Pancreas (tissue), 10 donors: Measurements from ENCODE around the gene BLOC1S4. TPM values are rescaled to one million over a fixed set of nuclear protein-coding genes. Genes with fewer than 3 reads are reported as not detected.

Experiments
- ATAC-seq, 4 donors: fragments of 200-7000 bp; cut with Tn5 transposase; one replicate each; pipeline versions ENCODE4 v1.8.0 to v1.9.1; 2020; ENCODE audit warnings: mild to moderate bottlenecking in 4 of 4, moderate library complexity in 4 of 4
- DNase-seq, 6 donors: peaks; one replicate each; pipeline ENCODE4 v3.0.0-alpha.2; 2020
- FAIRE-seq: peaks from 2 replicates; lab custom pipeline; 2012; peaks lifted over from hg19 to GRCh38; lab: Jason Lieb, UNC
- H3K27ac ChIP-seq, 4 donors: fragments of 200-600 bp; sonication (generic); 1 replicate in 3 of 4; 2 replicates in 1 of 4; pipeline versions ENCODE4 v1.5.0 to v1.8.0; 2020
- H3K27me3 ChIP-seq, 4 donors: fragments of 200-600 bp; one replicate each; pipeline ENCODE4 v1.8.0; 2021
- H3K36me3 ChIP-seq, 3 donors: fragments of 200-600 bp; sonication (generic) in 1 of 3; one replicate each; pipeline versions ENCODE4 v1.5.0 to v1.8.0; 2020 to 2021
- H3K4me1 ChIP-seq, 3 donors: fragments of 200-600 bp; one replicate each; pipeline ENCODE4 v1.8.0; 2021
- H3K4me3 ChIP-seq, 4 donors: fragments of 200-600 bp; sonication (generic) in 2 of 4; one replicate each; pipeline versions ENCODE4 v1.5.0 to v1.8.0; 2020 to 2021
- H3K9me3 ChIP-seq, 4 donors: fragments of 200-600 bp; one replicate each; pipeline ENCODE4 v1.8.0; 2021
- CTCF ChIP-seq, 4 donors: fragments of 200-600 bp; sonication (generic) in 3 of 4; IDR thresholded peaks; one replicate each; pipeline versions ENCODE4 v1.5.0 to v1.8.0; 2021; ENCODE audit warnings: antibody characterized with exemption in 4 of 4
- WGBS, 2 donors: extraction: QIAGEN DNeasy Blood & Tissue Kit; methylation state at CpG; one replicate each; pipeline ENCODE4 v1.1.7; 2013; 5-methylcytosine and 5-hydroxymethylcytosine counted together
- intact Hi-C, 3 donors: fragments of 100-400 bp; cut with DNase I; formaldehyde crosslinking; loops; one replicate each; pipeline versions ENCODE4 v1.11.1 to v1.14.2; 2022
- polyA plus RNA-seq, 2 donors: library from polyadenylated mRNA; stranded (reverse); fragments of 200-250 nt; gene quantifications; one replicate each; pipeline ENCODE4 v1.2.3, GENCODE V29; 2013
- total RNA-seq, 6 donors: library from RNA; stranded (reverse); fragmentation: NEBNext Ultra II Directional in 4 of 6; extraction: Animal tissue kit (Norgen Biotek cat#: 25700) in 4 of 6; gene quantifications; one replicate each; pipeline versions ENCODE4 v1.2.1 to v1.2.4, GENCODE V29; 2021 to 2023
- donor health status: healthy with polysubstance abuse.
- donor health status: DM: no; HTN: no; CAD: no; lungs with moderate emphysema.
- donor health status: DM: no; HTN: no; CAD: no.
- donor health status: control.
- donor health status: control.
- donor health status: Bipolar disorder and iron deficiency.
- donor health status: DM: yes; HTN: yes; CAD: no.
- donor health status: DM: no; HTN: no; CAD: no.
- donor health status: DM: no; HTN: no; CAD: no.
- donor health status: DM: yes; HTN: yes; CAD: no.

BLOC1S4 gene
- total and polyA plus RNA-seq, 8 donors: 3.3 to 8.4 (median 5.1) TPM

GRCh38 chr4:6702761-6703160, 13.2 kb upstream of the BLOC1S4 start:
- Histone ChIP-seq H3K27ac (no peak overlapping the region), H3K9me3 (no peaks in the 10 kb centered on the region), H3K4me1 (peaks cover 8 to 17% (median 13%) of the 10 kb centered on the region in 3 donors), H3K27me3 (no peaks in the 10 kb centered on the region), H3K36me3 (peaks cover 0 to 12% (median 0%) of the 10 kb centered on the region in 3 donors), H3K4me3 (no peak overlapping the region)
- 0% methylated on average over 1 of the region's 1 CpG for WGBS, 2 donors
- TF ChIP-seq CTCF (IDR thresholded peaks at IDR 0.05): no peak
- no peak for DNase-seq
- intact Hi-C loops: no loop called here
- ATAC-seq: no peak
- no peak for FAIRE-seq

GRCh38 chr4:6703786-6704185, 12.2 kb upstream of the BLOC1S4 start:
- TF ChIP-seq CTCF (IDR thresholded peaks at IDR 0.05): no peak
- no peaks in the 10 kb centered on the region for H3K27me3 ChIP-seq
- H3K4me1 ChIP-seq: peaks cover 12 to 23% (median 21%) of the 10 kb centered on the region in 3 donors
- no peak for FAIRE-seq
- intact Hi-C loops: no loop called here
- no peaks in the 10 kb centered on the region for H3K9me3 ChIP-seq
- WGBS, 2 donors: 71 to 74% methylated on average over 3 of the region's 3 CpGs
- ATAC-seq: no peak
- no peak overlapping the region for H3K27ac ChIP-seq
- H3K4me3 ChIP-seq: no peak overlapping the region
- DNase-seq: no peak
- H3K36me3 ChIP-seq: peaks cover 0 to 12% (median 0%) of the 10 kb centered on the region in 3 donors

GRCh38 chr4:6705646-6706045, 10.3 kb upstream of the BLOC1S4 start:
- H3K27ac ChIP-seq: no peak overlapping the region
- WGBS, 2 donors: 97 to 99% methylated on average over 2 of the region's 2 CpGs
- H3K36me3 ChIP-seq: peaks cover 0 to 12% (median 0%) of the 10 kb centered on the region in 3 donors
- no peak for FAIRE-seq
- no peaks in the 10 kb centered on the region for H3K9me3 ChIP-seq
- H3K27me3 ChIP-seq: no peaks in the 10 kb centered on the region
- H3K4me1 ChIP-seq: peaks cover 12 to 27% (median 23%) of the 10 kb centered on the region in 3 donors
- intact Hi-C loops: no loop called here
- ATAC-seq: no peak
- H3K4me3 ChIP-seq: no peak overlapping the region
- DNase-seq: no peak
- no peak for TF ChIP-seq CTCF (IDR thresholded peaks at IDR 0.05)

GRCh38 chr4:6706173-6706572, 9.8 kb upstream of the BLOC1S4 start:
- Histone ChIP-seq H3K4me1 (peaks cover 12 to 27% (median 23%) of the 10 kb centered on the region in 3 donors), H3K36me3 (peaks cover 0 to 12% (median 0%) of the 10 kb centered on the region in 3 donors), H3K27ac (no peak overlapping the region), H3K27me3 (no peaks in the 10 kb centered on the region), H3K9me3 (no peaks in the 10 kb centered on the region), H3K4me3 (no peak overlapping the region)
- ATAC-seq (no peak), FAIRE-seq (no peak), DNase-seq (no peak)
- TF ChIP-seq CTCF (IDR thresholded peaks at IDR 0.05): no peak
- 87 to 88% methylated on average over 5 of the region's 5 CpGs for WGBS, 2 donors
- intact Hi-C loops: no loop called here
